Measurements from ENCODE around the gene CWC25.
A peak's percentile ranks its signal among the peaks of the same experiment; 100 is the strongest.
"Not testable (repeated sequence)": the region's sequence is repeated elsewhere in the genome, so short reads cannot be mapped to it uniquely, and the experiment has no call there.

The CWC25 gene

DNA sequence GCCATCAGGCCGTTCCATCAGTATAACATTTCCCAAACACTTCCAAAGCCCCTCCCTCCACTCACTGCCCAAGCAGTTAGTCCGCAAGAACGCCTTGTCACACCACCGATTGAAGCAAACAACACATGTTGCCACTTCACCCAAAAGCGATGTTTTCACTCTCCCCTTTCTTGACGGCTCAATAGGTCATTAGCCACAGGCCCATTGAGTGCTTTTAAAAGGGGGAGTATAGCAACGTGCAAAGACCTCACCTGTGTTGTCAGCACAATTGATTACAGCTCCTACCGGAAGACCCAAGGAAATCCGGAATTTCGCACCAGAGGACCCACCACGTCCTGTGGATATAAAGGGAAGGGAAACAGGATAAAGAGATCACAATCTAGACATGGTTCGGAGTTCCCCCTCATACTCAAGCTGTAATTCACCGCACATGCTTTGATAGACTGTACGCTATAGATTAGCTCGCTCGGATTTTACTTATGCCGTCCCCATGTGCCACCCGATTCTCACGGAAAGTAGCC is 27.7 kb upstream of the CWC25 start:
- DNase-seq, result no peak

DNA sequence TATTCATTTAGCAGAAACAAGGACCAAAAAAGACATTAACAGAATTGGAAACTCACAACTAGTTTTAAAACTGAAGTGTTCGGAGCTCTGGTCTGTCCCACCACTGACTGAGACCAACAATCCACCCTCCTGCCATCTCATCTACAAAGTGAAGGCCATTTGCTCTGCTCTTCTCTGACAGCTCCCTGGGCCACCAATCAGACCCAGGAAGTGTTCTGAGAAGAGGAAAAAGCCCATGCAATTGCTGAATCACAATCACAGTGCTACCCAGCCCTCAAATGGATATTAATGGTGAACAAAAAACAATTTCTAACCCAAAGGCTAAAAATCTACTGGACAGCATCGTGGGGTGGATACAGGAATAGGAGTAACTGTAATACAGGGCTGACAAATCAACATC is 26.3 kb upstream of the CWC25 start:
- DNase-seq, result no peak

DNA sequence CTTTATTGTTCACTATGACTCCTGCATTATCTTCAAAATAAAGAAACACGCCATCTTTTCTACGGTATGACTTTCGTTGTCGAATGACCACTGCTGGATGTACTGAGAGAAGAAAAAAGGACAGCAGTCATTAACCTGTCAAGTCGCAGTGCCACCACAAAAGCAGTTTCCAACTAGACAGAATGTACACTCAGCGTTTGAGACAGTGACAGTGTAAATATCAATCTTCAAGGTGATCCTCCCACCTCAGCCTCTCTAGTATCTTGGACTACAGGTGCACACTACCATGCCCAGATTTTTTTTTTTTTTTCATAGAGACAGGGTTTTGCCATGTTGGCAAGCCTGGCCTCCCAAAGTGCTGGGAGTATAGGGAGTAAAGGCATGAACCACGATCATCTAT is 25.3 kb upstream of the CWC25 start:
- DNase-seq, result no peak

DNA sequence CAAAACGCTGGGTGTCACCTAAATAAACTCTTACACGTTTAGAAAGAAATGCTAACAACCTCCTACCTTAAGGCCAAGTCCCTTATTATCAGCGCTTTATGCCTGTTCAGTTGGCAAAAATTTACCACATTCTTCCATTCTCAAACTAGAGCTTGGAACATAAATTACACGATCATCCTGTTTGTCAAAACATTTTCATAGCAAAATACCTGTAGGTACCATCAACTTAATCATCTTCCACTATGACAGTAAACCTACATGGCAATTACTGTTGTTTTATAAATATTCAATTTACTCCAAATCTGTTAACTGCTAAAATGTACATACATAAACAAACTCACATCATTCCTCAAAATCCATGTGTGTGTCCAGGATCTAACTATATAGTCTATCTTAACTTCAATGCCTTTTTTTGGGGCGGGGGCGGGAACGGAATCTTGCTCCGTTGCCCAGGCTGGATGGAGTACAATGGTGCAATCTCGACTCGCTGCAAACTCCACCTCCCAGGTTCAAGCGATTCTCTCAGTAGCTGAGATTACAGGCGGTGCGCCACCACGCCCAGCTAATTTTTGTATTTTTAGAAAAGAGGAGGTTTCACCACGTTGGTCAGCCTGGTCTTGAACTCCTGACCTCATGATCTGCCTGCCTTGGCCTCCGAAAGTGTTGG is 24.0 kb upstream of the CWC25 start:
- DNase-seq, result no peak

DNA sequence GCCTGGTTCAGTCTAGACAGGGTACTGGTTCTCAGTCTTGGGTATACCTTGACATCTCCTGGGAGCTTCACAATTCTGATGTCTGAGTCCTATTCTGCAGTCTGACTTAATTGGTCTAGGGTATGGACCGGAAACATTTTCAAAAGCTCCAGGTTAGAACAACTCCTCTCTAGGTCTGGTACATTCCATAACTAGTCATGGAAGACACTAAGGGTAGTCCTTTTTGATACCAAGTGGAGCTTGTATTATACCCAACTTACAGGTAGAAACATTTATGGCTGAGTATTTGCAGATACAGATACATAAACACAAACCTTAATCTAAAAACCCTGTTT is 23.4 kb upstream of the CWC25 start:
- no peak for DNase-seq

DNA sequence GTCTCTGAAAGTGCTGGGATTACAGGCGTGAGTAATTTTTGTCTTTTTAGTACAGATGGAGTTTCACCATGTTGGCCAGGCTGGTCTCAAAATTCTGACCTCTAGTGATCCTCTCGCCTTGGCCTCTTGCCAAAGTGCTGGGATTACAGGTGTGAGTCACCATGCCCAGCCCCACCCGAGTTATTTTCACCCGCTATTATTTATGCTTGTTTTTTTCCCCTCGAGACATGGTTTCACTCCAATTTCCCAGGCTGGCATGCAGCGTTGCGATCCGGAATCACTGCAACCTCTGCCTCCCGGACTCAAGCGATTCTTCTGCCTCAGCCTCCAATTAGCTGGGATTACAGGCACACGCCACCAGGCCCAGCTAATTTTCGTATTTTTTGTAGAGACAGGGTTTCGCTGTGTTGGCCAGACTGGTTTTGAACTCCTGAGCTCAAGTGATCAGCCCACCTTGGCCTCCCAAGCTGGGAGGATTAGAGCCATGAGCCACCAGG is 19.2 kb upstream of the CWC25 start:
- DNase-seq, result no peak

DNA sequence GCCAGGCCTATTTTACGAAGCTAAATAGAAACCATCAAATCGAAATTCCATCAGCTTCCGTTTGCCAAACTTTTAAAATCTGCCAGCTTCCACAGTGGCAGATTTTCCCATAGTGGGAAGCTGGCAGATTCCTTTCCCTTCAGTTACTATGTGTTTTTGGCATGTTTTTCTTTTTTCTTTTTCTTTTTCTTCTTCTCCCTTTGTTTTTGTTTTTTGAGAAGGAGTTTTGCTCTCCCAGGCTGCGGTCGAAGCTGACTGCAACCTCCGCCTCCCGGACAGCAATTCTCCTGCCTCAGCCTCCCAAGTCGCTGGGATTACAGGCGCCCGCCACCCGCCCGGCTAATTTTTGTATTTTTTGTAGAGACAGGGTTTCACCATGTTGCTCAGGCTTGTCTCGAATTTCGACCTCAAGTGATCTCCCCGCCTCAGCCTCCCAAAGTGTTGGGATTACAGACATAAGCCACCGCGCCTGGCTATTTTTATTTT is 684 bp upstream of the CWC25 start:
- DNase-seq, result no peak

DNA sequence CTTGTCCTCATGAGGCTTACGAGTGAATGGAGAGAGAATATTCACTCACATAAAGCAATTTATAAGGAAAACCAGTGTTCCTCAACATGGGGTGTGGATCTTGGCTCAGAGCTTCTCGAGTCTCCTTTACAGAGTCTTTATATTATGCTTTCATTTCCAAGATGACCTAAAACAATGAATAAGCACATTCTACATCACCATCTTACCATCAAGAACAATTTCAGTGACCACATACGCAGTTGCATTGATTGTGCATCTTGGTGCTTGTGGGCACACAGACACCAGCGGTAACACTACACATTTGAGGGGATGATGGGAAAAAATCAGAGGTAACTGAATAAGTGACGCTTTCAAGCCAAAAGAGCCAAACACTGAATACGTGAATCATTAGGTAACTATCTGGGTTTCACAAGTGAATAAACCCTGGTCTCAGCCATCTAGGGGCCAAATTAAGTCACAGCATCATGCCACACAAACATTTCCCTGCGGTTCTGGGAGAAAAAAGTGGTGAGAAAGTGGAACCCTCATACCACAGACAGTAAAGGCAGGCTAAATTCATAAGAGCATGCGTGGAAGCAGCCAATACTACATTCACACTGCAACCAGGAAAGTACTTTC is 9.4 kb downstream of the CWC25 start:
- no peak for DNase-seq

DNA sequence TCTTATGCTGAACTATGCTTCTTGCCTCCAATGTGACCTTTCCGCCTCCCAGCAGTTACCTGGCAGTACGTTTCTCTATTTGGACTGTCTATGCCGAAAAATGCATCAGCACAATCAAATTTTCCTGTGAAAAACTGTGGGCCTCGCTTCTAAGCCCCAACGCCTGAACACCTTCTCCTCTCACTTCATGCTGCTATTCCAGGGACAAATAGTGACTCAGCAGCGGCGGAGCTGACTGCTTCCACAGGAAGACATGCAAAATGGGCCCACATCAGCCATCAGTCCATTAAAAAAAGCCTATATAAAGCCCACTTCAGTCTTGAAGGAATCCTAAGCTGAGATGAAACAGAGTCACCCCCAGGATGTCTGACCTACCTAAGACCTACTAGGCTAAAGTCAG is 15.3 kb downstream of the CWC25 start:
- DNase-seq, result no peak

DNA sequence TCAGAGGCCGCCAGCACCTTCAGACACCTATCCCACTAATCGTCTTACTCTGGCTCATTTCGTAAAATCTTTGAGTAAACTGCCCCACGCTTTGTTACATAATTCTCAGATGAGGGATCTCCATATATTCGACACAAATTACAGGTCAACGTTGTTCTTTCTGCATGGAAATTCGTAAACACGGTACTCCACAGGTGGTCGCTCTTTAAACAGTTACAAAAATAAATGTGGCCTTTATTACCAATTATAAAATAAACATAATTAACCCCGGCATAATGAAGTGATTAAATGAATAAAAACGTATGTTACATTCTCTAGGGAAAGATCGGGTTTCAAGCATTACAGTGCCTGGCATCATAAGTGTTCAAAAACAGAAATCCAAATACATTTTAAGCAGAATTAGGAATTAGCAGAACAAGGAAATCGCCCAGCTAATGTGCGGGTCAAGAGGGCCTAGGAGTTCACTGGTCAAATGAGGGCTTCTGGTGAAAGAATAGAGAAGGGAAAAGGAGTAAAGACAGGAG is 24.8 kb downstream of the CWC25 start:
- no peak for DNase-seq

DNA sequence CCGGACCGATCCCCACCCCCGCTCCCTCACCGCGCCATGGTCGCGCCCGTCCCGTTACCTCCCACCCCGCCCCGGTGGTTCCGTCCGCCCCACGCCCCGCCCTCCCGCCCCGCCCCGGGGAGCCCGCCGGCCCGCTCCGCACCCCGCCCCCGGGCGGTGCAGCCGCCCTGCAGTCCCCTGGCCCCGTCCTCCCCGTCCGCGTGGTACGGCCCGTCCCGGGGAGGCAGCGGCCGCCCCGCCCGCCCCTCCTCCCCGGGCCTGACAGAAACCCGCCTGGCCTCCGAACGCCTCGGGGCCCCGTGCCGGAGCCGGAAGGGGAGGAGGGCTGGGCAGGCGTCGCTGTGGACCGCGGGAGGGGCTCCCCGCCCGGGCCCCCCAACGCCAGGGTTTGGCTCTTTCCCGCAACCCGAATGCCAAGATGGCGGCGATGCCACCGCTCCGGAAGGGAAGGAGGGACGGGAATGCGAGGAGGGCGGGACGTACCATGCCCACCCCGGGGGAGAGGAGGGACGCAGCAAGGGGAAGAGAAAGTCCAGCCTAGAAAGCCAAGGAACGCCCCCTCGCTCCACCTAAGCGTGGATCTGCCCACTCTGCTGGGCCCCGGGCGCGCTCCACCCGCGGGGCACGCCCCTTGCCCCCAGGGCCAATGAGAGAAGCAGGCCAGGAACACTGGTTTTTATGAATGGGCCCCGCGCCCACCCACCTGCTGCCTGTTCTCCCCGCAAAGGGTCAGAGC is 25.5 kb downstream of the CWC25 start, which contains the start of gene PIP4K2B:
Gene PIP4K2B, minus strand, starts transcription at position 56 of the 736 bp plus-strand sequence. CDS start 132 bp downstream, outside the sequence.
- DNase-seq, result peak; percentile 98

DNA sequence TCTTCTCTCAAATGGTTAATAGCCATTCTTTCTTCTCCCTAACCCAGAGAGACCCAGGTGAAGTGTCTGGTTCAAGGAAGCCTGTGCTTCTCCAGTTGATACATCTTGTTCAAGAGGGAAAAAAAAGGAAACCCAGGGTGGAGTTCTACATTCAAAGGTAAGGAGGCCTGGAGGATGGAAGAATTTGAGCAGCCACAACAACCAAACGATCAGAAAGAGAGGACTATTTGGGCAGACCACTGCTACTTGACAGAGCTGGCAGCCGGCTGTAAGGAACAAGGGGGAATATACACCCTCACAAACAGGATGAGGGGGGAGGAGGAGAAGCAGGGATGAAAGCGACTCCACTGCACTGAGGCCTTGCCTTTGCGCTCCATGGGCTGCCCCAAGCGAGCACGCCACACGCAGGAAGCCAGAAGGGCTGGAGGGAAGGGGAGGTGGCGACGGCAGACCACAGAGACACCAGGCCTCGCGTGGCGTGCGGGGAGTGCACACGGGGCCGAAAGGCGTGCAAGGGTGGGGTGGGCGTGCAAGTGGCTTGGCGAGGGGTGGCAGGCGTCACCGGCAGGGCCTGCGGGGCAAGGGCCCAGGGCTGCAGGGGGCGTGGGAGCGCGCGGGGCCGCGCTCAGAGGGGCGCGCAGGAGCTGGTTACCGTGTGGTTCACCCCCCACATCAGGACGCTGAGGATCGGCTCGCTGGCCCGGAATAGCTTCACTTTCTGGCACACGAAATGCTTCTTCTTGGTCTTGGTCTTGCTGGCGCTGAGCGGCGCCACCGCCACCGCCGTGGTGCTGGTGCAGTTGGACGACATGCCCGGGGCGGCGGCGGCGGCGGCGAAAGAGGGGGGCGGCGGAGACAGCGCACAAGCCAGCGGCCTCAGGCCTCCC is 26.3 kb downstream of the CWC25 start:
- peak; percentile 75 for DNase-seq

DNA sequence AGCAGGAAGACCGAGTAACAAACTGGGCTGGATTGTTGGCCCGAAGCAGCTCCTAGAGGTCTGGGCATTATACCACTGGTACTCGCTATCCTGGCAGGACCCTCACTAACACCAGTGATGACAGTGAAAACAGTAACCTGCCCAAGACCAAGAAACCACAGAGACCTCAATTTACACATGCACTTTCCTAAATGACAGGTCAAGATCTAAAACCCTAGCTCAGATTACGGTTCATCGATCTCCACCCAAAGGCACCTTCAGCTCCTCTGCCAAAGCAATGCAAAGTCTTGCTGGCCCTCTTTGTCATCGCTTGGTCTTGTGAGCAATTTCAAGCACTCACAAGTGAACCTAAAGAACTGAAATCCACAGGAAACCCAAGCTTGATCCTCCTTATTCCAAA is 27.3 kb downstream of the CWC25 start:
- DNase-seq, result no peak

DNA sequence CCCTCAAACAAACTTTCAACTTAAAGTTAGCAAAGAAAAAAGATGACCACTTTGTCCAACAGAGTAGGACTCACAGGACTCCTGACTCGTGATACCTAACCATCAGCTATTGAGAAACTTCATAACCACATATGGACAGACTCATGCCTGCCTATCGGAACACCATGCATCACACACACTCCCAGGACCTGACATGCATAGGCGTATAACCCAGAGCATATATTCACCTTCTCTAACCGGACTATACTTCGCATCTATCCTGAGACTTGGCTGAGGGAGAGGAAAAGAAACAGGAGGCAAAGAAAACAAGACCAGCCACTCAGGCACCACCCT is 28.0 kb downstream of the CWC25 start:
- no peak for DNase-seq

DNA sequence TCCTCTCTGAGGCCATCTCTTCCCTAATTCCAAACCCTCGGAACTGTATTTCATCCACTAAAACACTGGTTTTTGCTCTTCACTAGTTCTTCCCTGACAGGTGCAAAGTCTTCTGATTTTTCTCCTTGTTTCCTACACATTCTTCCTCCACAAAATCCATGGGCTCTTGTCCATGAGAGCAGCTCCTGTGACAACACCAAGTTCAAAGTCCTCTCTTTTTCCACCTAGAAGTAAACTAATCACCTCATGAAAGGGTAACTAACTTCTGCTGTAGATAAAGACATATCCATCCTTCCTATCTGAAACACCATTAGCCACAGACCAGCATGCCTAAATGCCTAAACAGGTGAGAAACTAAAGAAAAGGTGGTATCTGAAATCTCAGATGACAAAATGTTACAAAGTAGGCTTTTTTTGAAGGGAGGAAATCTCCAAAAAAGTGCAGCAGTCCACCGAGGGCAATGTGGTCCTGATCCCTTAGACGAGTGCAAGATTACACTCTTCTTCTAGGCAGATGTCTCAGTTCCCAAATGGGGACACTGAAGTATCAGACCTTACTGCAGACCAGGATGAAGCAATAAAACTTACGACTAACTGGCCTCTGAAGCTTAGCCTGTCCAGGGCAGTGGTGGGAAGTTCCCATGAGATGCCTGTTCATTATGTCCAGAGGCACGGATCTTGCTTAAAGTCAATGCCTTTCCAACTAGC is 28.5 kb downstream of the CWC25 start:
- DNase-seq, result no peak

DNA sequence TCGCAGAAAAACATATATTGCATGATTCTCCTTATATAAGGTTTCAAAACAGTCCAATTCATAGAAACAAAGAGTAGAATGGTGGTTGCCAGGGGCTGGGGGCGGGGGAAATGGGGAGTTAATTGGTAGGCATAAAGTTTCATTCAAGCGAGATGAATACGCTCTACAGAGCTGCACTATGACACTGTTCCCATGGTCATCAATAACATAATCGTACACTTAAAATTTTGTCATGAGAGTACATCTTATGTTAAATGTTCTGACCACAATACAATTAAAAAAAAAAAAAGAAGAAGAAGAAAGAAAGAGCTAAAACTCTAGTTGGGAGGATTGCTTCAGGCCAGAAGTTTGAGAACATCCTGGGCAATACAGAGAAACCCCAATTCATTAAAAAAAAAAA is 30.9 kb downstream of the CWC25 start:
- DNase-seq, result no peak

DNA sequence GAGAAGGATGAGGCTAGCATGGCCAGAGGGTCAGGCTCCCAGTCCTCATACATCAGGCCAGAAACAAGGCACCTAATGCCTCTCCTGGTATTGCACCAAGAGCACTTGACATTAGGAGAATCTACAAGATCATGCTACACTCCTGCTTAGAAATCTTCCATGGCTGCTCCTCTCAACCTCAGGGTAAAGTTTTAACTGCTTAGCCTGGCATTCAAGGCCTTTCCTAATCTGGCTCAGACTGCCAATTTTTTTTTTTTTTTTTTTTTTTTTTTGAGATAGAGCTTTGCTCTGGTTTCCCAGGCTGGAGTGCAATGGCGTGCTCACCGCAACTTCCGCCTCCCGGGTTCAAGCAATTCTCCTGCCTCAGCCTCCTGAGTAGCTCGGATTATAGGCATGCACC is 34.0 kb downstream of the CWC25 start:
- DNase-seq, result no peak

DNA sequence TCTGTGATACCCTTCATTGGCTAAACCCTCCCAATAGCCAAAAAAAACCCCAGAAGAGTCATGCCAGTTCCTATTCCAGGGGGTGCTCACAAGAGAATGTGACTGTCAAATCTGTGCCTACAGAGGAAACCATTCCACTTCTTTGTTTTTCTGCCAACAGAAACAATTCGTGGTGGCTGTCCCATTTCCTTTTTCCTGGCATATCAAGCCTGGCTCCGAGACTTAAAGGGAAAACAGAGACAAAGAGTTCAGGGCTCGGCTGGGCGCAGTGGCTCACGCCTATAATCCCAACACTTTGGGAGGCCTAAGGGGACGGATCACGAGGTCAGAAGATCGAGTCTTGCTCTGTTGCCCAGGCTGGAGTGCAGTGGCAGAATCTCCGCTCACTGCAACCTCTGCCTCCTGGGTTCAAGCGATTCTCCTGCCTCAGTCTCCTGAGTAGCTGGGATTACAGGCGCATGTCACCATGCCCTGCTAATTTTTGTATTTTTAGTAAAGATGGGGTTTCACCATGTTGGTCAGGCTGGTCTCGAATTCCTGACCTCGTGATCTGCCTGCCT is 34.9 kb downstream of the CWC25 start:
- not testable (repeated sequence) for DNase-seq

DNA sequence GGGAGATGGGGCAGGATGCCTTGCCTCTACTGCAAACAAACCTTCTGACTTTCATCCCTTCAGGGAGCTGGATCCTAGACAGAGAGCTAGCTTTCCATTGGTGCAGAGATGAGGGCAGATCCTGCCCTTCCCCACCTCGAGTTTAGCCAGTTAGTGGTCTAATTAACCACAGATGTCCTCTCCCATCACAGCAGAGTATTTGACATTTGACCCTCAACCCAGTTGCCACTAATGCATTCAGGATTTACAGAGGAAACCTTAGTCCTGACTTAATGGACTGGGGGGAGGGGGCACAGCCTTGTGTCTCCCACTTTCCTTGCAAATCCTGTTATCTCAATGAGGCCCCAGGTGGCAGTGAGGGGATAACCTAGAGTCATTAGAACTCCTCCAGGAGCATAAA is 35.9 kb downstream of the CWC25 start:
- peak; percentile 34 for DNase-seq

DNA sequence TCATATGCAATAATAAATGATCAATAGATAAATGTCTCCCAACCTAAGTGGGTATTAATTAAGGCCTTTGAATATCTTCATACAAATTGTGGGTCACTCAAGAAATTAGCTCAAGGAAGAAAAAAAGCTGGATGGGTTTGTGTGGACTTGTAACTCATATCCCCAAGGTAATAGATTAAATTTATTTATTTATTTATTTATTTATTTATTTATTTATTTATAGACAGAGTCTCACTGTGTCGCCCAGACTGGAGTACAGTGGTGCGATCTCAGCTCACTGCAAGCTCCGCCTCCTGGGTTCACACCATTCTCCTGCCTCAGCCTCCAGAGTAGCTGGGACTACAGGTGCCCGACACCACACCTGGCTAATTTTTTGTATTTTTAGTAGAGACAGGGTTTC is 37.1 kb downstream of the CWC25 start:
- DNase-seq, result not testable (repeated sequence)

DNA sequence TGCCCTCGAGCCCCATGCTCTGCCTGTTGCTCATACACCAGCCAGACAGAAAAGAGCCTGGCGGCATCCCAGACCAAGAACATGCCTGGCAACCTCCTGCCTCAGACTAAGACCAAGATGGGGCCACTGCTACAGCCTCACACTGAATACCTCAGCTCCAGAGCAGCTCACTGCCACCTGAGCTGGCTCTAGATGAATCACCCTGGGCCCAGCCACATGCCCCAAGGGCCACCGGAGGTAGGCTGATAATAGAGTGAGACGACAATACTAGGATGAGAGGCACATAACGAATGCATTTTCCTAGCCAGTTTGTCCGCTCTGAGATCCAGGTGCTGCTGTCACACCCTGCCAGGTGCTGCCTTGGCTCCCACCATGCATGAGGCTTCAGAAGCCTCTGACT is 38.7 kb downstream of the CWC25 start:
- no peak for DNase-seq

DNA sequence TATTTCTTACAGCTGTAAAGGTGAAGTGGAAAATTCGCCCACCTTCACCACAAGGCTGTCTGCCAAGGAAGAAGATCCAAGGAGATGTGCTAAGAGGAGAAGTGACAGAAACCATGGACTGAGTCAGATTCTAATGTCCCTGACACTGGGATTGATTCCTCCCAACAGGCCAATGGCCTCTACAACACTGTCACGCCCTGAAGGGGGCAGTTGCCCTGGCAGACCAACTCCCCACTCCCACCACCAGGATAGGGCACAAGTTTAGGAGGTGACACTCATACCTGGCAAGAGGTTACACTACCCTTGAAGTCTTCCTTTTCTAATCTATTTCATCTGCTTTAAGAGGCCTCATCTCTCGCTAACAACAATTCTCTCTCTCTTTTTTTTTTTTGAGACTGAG is 41.9 kb downstream of the CWC25 start:
- no peak for DNase-seq

All from retina (tissue), 1 donor.